ENCODE data around the gene SMCO2.

SMCO2 gene

GRCh38 chr12:27428466-27428865 is 18.1 kb upstream of the SMCO2 start:
- H3K4me2 ChIP-seq (ENCODE audit: low read depth, low read length): no peak overlapping the region

GRCh38 chr12:27429606-27430005 is 16.9 kb upstream of the SMCO2 start:
- H3K4me3 ChIP-seq (ENCODE audit: low read length): no peak overlapping the region
- no peak for DNase-seq
- no peak overlapping the region for H3K9ac ChIP-seq (ENCODE audit: low read length)
- no peaks in the 10 kb centered on the region for H3K27me3 ChIP-seq (replicated peaks; ENCODE audit: insufficient read depth, low read length)
- no peaks in the 10 kb centered on the region for H3K79me2 ChIP-seq (ENCODE audit: low read length)
- no peaks in the 10 kb centered on the region for H3K36me3 ChIP-seq (replicated peaks; ENCODE audit: insufficient read depth, low read length)
- peaks cover 13% of the 10 kb centered on the region for H3K4me1 ChIP-seq (ENCODE audit: low read length)
- no peak overlapping the region for H3K4me2 ChIP-seq (ENCODE audit: low read depth, low read length)
- no peaks in the 10 kb centered on the region for H3K9me2 ChIP-seq (replicated peaks; ENCODE audit: insufficient read depth, low read length)
- H3K9me3 ChIP-seq (replicated peaks; ENCODE audit: insufficient read depth, low read length): no peaks in the 10 kb centered on the region
- H3K27ac ChIP-seq (ENCODE audit: low read length): no peak overlapping the region
- no peaks in the 10 kb centered on the region for H4K20me1 ChIP-seq (ENCODE audit: insufficient read depth, low read length)
- H3F3A ChIP-seq (ENCODE audit: insufficient read depth, low read length): peaks cover 10% of the 10 kb centered on the region; the same call in 1 of the 2 replicates
- no peak overlapping the region for H2AFZ ChIP-seq (ENCODE audit: low read length)
- TF ChIP-seq EZH2phosphoT487 (IDR thresholded peaks at IDR 0.05; ENCODE audit: low read length) (no peak), CTCF (IDR thresholded peaks at IDR 0.05; ENCODE audit: low read length) (no peak), EZH2 (optimal IDR thresholded peaks at IDR 0.05; ENCODE audit: low read depth, low read length) (no peak)

More at GRCh38 chr12:27428466-27428865, 18.1 kb upstream of the SMCO2 start:
- Histone ChIP-seq H3K4me3 (ENCODE audit: low read length) (no peak overlapping the region), H3K27ac (ENCODE audit: low read length) (no peak overlapping the region), H2AFZ (ENCODE audit: low read length) (no peak overlapping the region), H3K9me2 (replicated peaks; ENCODE audit: insufficient read depth, low read length) (no peaks in the 10 kb centered on the region), H3K4me1 (ENCODE audit: low read length) (peaks cover 13% of the 10 kb centered on the region), H3K27me3 (replicated peaks; ENCODE audit: insufficient read depth, low read length) (no peaks in the 10 kb centered on the region), H3F3A (ENCODE audit: insufficient read depth, low read length) (peaks cover 10% of the 10 kb centered on the region; the same call in 1 of the 2 replicates), H3K36me3 (replicated peaks; ENCODE audit: insufficient read depth, low read length) (no peaks in the 10 kb centered on the region), H3K9ac (ENCODE audit: low read length) (no peak overlapping the region), H3K79me2 (ENCODE audit: low read length) (no peaks in the 10 kb centered on the region), H4K20me1 (ENCODE audit: insufficient read depth, low read length) (no peaks in the 10 kb centered on the region), H3K9me3 (replicated peaks; ENCODE audit: insufficient read depth, low read length) (no peaks in the 10 kb centered on the region)
- no peak for TF ChIP-seq CTCF (IDR thresholded peaks at IDR 0.05; ENCODE audit: low read length)
- TF ChIP-seq EZH2phosphoT487 (IDR thresholded peaks at IDR 0.05; ENCODE audit: low read length): no peak
- no peak for TF ChIP-seq EZH2 (optimal IDR thresholded peaks at IDR 0.05; ENCODE audit: low read depth, low read length)
- DNase-seq: no peak

GRCh38 chr12:27431185-27431584 is 15.4 kb upstream of the SMCO2 start:
- TF ChIP-seq CTCF (IDR thresholded peaks at IDR 0.05; ENCODE audit: low read length) (no peak), EZH2 (optimal IDR thresholded peaks at IDR 0.05; ENCODE audit: low read depth, low read length) (no peak), EZH2phosphoT487 (IDR thresholded peaks at IDR 0.05; ENCODE audit: low read length) (no peak)
- Histone ChIP-seq H3K27me3 (replicated peaks; ENCODE audit: insufficient read depth, low read length) (no peaks in the 10 kb centered on the region), H3K9me2 (replicated peaks; ENCODE audit: insufficient read depth, low read length) (no peaks in the 10 kb centered on the region), H3K4me2 (ENCODE audit: low read depth, low read length) (peak overlapping the region; percentile 34; the same call in 1 of the 2 replicates), H3K4me3 (ENCODE audit: low read length) (no peak overlapping the region), H2AFZ (ENCODE audit: low read length) (no peak overlapping the region), H3K4me1 (ENCODE audit: low read length) (peaks cover 22% of the 10 kb centered on the region), H3K9me3 (replicated peaks; ENCODE audit: insufficient read depth, low read length) (no peaks in the 10 kb centered on the region), H3F3A (ENCODE audit: insufficient read depth, low read length) (peaks cover 10% of the 10 kb centered on the region; the same call in 1 of the 2 replicates), H3K9ac (ENCODE audit: low read length) (no peak overlapping the region), H3K36me3 (replicated peaks; ENCODE audit: insufficient read depth, low read length) (no peaks in the 10 kb centered on the region), H4K20me1 (ENCODE audit: insufficient read depth, low read length) (no peaks in the 10 kb centered on the region), H3K79me2 (ENCODE audit: low read length) (no peaks in the 10 kb centered on the region), H3K27ac (ENCODE audit: low read length) (peak overlapping the region; percentile 49; the same call in 1 of the 2 replicates)
- peak; percentile 93 for DNase-seq

Data from MM.1S (cell line).